Stimulated activated CD4-positive, alpha-beta T cell treated with anti-CD3 and anti-CD28 coated beads, Interleukin-1b, Interleukin-23, amount 100 ng/mL, for 4 hours (primary cell): ENCODE measurements around the gene GLI2.

Experiments used
- DNase-seq, 2 donors: peaks; one replicate each; pipeline ENCODE4 v3.0.0-alpha.2; 2020; ENCODE audit warnings: low read depth in 2 of 2

The GLI2 gene

DNA sequence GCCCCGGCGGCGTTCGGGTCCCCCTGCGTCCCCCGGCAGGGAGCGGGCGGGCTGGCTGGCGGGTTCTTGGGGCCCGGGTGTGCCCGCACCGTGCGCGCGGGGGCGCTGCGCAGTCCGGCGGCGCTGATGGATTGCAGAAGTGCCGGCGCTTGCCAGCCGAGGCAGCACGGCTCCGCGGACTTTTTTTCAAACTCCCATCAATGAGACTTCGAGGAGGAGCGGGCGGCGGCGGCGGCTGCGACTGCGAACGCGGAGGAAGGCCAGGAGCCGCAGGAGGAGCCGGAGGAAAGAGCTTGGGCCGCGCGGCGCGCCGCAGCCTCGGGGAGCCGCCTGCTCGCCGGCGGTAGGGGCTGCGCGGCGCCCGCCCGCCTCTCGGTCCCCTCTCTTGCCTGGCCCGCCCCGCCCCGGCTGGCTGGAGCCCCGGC, at the start of gene GLI2:
Gene GLI2 (plus strand): TSS at position 123 of the 425 bp plus-strand sequence. CDS start 61,453 bp downstream, outside the sequence.
- DNase-seq, result no peak

DNA sequence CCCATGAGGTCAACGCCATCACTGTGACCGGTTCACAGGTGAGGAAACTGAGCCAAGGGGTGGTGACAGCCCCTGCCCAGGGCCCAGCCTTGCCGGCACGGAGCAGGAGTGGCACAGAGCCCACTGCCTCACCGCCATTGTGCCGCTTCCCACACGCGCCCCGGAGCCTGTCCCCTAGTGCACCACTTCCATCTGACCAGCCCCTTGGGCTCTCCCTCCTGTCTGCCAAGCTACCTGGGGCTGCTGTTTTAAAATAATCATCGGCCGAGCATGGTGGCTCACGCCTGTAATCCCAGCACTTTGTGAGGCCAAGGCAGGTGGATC, 49.7 kb upstream of the GLI2 start:
- no peak for DNase-seq

DNA sequence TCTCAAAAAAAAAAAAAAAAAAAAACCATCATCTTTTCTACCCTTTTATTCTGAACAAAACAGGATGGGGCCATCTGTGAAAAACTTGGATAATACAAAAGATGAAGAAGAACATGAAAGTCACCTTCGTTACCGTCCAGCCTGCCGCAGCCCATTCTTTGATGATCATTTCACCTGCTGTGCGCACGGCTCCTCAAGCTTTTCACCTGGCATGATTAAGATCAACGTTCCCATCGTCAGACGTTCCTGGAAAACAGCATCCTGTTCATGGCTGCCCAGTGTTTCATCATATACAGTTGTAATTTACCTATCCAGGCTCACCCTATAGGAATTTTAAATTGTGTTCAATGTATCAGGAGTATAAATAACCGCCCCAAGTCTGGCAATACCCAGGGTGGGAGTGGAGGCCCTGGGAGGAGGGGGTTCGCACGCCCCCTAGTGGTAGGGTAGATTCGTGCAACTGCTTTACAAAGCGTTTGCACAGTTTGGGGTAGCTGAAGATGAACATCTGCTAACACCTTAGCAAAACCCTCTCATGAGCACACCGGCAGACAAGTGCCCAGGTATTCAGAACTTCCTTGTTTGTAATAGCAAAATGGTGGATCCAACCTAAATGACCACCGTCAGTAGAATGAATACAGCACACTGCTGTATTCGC, 49.0 kb upstream of the GLI2 start:
- DNase-seq, result no peak

DNA sequence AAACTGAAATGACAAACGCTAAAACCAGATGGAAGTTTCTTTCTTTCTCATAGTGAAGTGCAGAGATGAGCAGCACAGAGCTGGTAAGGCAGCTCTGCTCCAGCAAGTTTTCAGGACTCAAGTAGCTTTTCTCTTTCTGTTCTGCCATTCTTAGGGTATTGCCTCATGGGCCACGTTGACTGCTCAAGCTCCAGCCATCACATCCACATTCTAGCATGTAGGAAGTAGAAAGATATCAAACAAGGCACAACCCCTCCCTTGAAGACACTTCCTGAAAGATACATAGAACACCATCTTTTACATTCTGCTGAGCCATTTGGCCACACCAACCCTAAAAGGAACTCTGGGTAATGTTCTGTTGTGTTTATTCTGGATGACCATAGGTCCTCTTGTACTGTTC, 48.5 kb upstream of the GLI2 start:
- no peak for DNase-seq

DNA sequence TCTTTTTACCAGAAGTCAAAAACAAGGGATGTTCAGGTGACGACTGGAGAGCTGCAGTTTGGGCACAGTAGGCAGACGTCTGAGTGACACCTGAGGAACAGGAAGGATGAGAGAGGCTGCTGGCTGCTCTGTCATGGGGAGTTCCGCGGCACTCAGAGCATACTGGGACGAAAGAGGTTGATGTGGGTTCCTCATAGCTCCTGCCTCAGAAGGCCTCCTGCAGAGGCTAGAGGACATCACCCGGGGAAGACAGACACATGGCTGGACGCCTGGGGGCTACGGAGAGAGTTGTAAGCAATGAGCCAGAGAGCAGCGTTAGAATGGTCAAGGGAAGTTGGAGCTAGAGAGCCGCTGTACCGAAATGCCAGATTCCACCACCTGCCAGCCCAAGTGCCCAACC, 45.1 kb upstream of the GLI2 start:
- DNase-seq, result no peak

DNA sequence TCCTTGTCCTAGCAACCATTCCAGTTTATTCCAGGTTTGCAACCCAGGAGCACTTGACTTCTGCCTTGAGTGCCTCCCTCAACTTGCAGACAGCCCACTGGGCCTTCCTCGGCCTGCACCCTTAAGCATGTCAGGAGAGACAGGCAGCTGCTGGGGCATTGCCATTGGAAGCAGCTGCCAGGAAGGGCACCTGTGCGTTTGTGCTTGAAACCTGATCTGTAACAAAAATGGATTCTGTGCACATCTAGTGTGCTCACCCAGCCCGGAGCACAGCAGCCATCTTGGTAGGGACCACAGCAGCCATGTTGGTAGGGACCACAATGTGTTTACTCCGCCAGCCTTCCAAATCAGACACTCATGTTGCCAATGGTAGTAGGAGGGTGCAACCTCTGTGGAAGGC, 44.3 kb upstream of the GLI2 start:
- DNase-seq, result no peak

DNA sequence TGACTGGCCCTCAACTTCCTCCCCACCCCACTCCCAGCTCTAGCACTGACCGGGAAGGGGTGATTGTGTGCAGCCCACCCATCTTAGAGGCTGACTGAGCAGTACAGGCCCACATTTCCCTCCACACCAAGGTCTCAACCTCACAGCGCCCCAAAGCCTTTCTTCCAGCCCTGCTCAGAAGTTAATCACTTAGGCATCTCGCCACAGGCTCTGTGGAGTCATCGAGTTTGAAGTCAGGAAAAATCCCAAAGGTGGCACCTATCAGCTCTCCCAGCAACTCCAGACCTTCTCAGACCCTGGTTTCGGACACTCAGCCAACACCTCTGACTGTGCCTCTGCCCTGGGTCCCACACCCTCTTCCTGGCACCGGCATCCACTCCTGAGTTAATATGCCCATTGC, 43.0 kb upstream of the GLI2 start:
- no peak for DNase-seq

DNA sequence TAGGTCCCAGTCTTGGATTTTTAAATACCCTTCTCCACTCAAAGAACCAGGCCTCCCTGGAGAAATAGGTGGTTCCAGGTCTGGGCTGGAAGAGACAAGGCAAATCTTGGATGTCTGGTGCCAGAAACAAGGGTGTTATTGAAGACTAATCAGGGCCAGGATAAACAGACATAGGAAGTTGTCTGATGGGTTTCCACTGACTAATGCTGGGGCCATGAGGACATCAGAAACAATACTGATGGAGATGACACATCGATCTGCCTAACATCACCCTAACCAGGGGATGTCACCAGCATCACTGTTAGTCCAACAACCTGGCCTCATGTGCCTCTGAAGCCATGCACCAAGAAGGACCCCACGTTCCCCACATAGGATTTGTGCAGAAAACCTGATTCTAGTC, 42.5 kb upstream of the GLI2 start:
- DNase-seq, result no peak

DNA sequence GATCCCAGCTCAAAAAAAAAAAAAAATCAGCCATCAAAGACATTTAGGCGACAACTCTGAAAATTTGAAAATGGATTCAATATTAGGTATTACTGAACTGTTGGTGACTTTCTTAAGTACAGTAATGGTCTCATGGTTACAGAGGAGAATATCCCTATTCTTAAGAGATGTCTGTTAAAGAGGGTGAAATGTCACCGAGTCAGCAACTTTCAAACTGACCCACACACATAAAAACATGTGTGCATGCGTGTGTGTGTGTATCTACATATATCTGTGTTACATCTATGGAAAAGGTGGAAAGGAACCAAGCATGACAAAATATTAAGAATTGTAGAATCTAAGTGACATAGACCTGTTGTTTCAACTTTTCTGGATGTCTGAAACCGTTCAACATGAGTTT, 41.6 kb upstream of the GLI2 start:
- no peak for DNase-seq

DNA sequence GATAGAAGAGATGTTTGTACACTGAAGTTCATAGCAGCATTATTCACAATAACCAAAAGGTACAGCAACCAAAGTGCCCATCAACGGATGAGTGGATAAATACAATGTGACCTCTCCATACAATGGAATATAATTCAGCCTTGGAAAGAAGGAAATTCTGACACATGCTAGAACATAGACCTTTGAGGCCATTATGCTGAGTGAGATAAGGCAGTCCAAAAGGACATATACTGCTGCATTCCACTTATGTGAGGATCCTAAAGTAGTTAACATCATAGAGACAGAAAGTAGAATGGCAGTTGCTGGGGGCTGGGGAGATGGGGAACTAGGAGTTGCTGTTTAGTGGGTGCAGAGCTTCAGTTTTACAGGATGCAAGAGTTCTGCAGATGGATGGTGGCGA, 38.2 kb upstream of the GLI2 start:
- no peak for DNase-seq

DNA sequence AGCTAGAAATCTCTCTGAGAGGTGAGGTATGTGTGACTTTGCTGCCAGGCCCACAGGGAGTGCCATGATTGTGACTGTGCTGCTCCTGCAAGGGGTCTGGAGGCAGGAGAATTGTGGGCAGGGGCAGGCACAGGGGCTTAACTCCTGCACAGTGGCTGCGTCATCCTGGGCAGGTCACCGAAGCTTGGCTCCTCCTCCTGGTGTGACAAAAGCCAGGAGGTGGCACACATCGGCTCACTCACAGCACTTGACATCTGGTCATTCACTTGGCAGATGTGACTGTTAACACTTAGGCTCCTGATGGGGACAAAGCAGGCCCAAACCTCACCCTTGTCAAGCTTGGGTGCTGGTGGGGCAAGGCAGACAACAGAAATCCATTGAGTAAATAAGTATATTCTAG, 36.4 kb upstream of the GLI2 start:
- DNase-seq, result no peak

DNA sequence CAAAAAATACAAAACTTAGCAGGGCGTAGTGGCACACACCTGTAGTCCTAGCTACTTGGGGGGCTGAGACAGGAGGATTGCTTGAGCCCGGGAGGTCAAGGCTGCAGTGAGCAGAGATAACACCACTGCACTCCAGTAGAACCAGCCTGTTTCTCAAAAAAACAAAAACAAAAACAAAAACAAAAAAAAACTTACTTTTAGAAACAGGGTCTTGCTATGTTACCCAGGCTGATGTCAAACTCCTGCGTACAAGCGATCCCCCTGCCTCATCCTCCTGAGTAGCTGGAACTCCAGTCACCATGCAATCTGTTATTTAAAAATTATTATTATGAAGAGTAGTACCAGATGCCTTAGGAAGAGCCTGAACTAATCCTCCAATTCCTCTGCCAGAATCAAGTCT, 35.0 kb upstream of the GLI2 start:
- DNase-seq, result no peak

DNA sequence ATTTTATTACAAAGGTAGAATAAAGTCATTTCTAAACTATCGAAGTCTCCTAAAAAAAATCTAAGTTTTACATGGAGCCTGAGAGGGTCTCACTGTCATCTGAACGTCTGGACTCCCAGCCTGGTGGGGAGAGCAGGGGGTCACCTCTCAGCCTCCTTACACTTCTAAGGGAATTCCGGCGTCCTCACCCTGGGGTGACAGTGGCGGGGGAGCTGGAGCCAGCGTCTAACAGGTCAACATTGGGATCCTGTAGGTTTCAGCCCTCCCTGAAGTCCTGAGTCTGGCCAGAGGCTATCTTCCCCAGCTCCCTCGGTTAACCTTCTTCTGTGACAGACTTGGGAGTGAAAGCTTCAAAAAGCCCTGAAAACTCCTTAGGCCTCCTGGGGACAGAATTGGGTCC, 34.6 kb upstream of the GLI2 start:
- no peak for DNase-seq

DNA sequence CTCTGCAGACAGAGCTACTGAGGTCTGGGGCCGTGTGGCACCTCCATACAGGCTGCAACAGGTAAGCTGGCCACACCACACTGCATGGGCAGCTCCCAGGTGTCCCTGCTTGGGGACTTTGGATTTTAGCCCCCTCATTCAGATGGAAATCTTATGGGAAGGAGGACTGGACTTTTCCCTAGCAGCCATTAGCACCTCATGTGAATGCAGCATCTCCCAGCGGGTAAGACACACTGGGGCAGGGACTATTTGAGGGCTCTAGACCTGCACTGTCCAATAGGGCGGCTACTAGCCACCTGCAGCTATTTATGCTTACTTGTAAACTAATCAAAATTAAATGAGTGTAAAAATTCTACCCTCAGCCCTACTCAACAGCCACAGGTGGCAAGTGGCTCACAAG, 34.2 kb upstream of the GLI2 start:
- DNase-seq, result no peak

DNA sequence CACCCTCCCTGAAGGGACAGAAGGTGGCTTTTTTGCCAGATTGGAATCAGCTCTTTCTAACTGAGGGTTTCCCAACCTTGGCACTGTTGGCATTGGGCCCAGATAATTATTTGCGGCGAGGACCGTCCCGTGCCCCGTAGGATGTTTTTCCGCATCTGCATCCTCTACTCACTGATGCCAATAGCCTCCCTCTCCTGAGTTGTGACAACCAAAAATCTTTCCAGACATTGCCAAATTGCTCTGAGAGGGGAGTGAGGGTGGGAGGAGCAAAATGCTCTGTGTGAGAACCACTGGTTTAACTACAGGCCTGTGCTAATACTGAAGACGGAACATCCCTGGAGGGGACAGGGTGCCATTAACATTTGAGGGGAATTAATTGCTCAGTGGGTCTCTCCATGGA, 33.6 kb upstream of the GLI2 start:
- no peak for DNase-seq

DNA sequence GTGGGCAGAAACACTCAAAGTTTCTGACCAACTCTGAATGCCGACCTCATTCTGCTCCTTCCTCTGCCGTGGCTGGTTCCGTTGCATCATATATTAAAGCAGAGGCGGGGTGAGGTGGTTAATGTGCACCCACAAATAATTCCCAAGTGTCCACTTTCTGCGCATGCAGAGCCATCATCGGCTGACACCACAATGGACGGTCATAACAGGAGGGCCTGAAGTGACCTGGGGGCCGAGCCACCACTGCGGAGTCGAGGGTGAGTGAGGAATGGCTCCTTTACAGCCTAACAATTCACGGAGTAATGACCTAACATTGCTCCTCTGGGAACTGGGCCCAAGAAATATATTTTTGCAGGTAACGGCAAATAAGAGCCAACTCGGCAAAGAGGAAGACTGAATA, 32.9 kb upstream of the GLI2 start:
- no peak for DNase-seq

DNA sequence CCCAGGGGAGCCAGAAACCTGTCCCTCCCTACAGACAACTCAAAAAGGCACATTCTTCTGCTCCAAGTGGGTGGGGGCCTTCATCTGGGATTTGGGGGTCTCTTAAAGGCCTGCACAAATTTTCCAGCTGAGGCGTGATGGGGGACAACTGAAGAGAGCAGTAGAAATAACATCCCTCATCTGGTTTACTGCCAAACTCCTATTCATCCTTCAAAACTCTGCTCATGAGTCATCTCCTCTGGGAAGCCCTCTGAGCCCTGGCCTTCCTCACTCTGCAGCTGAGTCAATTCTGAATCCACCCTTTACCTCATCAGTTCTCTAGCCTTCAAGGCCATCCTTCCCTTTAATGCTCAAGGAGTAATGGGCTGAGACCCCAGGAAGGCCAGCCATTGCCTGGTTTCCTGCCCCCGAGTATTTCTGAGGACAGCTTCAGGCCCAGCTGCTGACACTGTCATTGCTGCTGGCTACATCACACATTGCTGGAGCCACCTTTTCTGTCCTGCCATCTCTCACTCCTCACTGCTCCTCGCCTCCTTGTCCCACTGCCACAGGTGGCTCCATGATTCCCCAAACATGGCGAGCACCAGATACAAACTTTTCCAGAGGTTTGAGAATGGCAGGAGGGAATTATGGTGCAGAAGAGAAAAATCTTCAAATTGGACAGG, 32.2 kb upstream of the GLI2 start:
- no peak for DNase-seq

DNA sequence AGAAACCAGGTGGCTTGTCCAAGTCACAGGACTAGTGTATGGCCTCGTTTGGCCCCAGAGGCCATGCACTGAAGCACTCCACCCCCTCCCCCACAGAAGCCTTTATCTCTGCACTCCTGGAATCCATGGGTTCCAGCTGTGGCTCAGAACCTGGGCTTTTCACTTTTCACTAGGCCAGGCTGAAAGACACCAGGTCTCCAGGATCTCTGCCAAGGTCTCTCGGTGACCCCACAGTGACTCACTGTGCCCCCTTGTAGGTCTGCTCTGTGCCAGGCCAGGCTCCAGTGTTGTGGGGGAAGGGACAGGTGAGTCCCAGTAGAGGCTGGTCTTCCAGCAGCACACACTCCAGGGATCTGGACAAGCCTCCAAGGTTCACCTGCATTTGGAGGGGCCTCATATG, 31.0 kb upstream of the GLI2 start:
- no peak for DNase-seq

DNA sequence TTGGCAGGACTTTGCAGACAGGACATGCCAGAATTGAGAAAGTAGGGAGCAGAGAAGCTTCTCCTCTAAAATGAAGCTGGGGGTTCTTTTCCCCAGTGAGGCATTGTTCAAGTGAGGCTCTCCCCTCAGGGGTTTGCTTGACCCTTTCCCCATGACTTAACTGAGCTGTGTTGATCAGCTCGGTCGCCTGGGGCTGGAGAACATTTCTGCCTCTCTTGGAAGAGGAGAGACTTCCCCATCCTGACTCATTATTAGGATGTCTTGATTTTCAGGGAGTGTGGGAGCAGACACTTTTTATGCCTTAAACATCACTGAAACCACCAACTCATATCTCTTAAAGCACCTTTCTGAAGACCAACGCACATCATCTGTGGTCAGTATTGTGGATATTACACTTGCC, 27.9 kb upstream of the GLI2 start:
- no peak for DNase-seq

DNA sequence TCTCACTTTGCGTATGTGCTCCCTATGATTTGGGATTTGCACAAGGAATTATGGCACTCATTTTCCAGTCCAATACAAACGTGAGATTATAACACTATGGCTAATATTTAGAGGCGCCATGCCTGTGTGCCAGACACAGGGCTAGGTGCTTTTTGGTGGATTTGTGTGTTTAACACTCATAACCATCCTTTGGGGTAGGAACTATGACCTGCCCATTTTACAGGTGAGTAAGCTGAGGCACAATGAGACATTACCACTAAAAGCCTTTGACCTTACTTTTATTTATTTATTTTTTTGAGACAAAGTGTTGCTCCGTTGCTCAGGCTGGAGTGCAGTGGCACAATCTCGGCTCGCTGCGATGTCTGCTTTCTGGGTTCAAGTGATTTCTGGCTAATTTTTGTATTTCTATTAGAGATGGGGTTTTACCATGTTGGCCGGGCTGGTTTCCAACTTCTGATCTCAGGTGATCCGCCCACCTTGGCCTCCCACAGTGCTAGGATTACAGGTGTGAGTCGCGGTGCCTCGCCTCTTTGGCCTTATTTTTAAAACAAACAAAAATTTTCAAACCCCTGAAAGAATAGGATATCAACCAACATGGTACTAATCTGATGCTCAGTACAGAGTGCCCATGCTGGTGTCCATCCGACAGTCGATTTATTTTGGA, 26.6 kb upstream of the GLI2 start:
- DNase-seq, result no peak

DNA sequence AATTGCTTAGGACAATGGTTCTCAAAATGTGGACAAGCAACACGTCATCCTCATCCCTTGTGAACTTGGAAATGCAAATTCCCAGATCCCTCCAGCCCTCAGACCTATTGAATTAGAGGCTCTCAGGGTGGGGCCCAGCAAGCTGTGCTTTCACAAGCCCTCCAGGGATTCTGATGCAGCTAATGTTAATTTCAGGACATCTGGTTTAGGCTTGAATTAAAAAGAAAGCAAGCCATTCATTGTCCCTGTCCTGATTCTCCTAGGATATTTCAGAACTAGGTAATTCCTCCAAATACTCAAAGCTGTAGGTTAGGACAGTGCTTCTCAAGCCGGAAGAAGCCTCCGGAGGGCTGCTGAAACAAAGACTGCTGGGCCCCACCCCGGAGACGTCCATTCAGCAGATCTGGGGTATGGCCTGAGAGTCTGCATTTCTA, 26.0 kb upstream of the GLI2 start:
- no peak for DNase-seq

DNA sequence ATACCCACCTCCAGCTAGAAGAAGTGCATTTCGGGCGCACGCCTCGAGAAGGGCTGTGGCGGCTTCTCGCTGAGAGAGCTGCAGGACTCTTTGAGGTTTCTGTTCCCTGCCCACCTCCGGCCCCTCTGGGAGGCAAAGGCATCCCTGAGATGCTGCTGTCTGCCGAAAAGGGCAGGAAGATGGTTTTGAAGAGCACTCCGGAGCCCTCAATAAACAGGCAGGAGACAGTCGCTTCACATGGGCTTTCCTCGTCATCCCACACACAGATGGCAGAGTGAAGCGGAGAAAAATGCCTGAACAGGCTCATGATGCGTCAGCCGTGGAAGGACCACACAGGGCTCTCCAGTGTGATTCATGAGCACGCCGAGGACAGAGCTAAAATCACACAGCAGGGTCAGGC, 25.4 kb upstream of the GLI2 start:
- no peak for DNase-seq

DNA sequence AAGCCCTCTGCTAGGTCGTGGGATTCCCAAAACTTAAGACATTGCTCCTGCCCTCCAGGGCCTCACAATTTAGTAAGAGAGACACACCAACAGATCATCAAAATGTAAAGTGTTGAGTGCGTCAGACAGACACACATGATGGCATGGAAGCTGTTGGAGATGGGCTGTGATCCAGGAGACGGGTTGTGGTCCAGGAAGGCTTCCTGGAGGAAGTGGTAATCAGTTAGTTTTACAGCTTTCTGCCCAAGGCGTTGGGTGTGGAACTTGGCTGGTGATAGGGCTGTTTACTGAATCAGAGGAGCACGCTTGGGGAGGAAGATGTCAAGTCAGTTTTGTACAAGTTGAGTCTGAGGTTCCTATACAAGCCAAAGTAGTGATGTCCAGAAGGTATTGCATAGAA, 24.0 kb upstream of the GLI2 start:
- no peak for DNase-seq
